HCT116 (cell line): ENCODE measurements around the gene SPATA19. TPM values are rescaled to one million over a fixed set of nuclear protein-coding genes. Genes with fewer than 3 reads are reported as not detected.

Experiments
- ATAC-seq: fragments of 200-7000 bp; cut with Tn5 transposase; 2 replicates; pipeline ENCODE4 v1.9.1; 2020; ENCODE audit warnings: mild to moderate bottlenecking, moderate library complexity
- BruUV-seq: library from RNA; stranded (reverse); fragments of 400-500 nt; replicated peaks from 2 replicates; lab custom pipeline; 2021; lab: Mats Ljungman, UMichigan
- CTCF ChIA-PET: fragments of 300-600 bp; sonication (Branson Sonifier 250); formaldehyde crosslinking; loops from one replicate; lab custom pipeline; 2021; ENCODE audit warnings: antibody characterized with exemption; lab: Charles Lee
- POLR2A ChIA-PET: fragments of 300-600, 350-600 bp; sonication (Branson Sonifier 250); formaldehyde crosslinking; loops from one replicate; lab custom pipeline; 2021; ENCODE audit warnings: antibody characterized with exemption; lab: Charles Lee
- RAD21 ChIA-PET, 2 experiments: fragments of 300-600 bp; sonication (Branson Sonifier 250); formaldehyde crosslinking; loops; one replicate each; lab custom pipeline; 2023; ENCODE audit warnings: low total read pairs in 2 of 2; ENCODE audit not compliant: uncharacterized antibody in 2 of 2, unreplicated experiment in 2 of 2, low non-redundant PET in 1 of 2; lab: Charles Lee
- DNase-seq: peaks from one replicate; pipeline ENCODE4 v3.0.0-alpha.2; 2010; ENCODE audit warnings: low read depth, low spot score
- H2AFZ ChIP-seq: fragments of 200-600 bp; shearing (Covaris generic), sonication (generic); 2 replicates; pipeline ENCODE4 v1.6.1; 2017; ENCODE audit warnings: low read depth, mixed run types, mixed read lengths, antibody characterized with exemption, low read length; ENCODE audit not compliant: poor library complexity, severe bottlenecking
- H3K27ac ChIP-seq: 2 replicates; pipeline ENCODE4 v1.5.1; 2012; ENCODE audit warnings: low read depth, low read length
- H3K27me3 ChIP-seq: fragments of 200-600 bp; sonication (generic); 2 replicates; pipeline ENCODE4 v1.6.1; 2016; ENCODE audit warnings: mixed run types, low read length, mixed read lengths; ENCODE audit not compliant: insufficient read depth
- H3K36me3 ChIP-seq, 2 experiments: fragments of 200-500 bp in 1 of 2; fragments of 200-600 bp in 1 of 2; sonication (Bioruptor generic) in 1 of 2; sonication (generic) in 1 of 2; 2 replicates each; pipeline versions ENCODE4 v1.5.1 to v1.6.1; 2014 to 2016; ENCODE audit warnings: low read length in 2 of 2, inconsistent platforms in 1 of 2, mixed read lengths in 1 of 2, mixed run types in 1 of 2; ENCODE audit not compliant: insufficient read depth in 2 of 2, control insufficient read depth in 1 of 2
- H3K4me1 ChIP-seq, 2 experiments: fragments of 200-600 bp in 1 of 2; sonication (generic) in 1 of 2; 2 replicates each; pipeline versions ENCODE4 v1.5.1 to v1.6.1; 2012 to 2017; ENCODE audit warnings: low read length in 2 of 2, inconsistent platforms in 1 of 2, mild to moderate bottlenecking in 1 of 2, mixed read lengths in 1 of 2, mixed run types in 1 of 2, moderate library complexity in 1 of 2; ENCODE audit not compliant: insufficient read depth in 2 of 2, control insufficient read depth in 1 of 2
- H3K4me2 ChIP-seq: fragments of 200-600 bp; sonication (generic); 2 replicates; pipeline ENCODE4 v1.6.1; 2017; ENCODE audit warnings: mixed run types, low read length, mixed read lengths
- H3K4me3 ChIP-seq, 2 experiments: fragments of 200-600 bp in 1 of 2; sonication (generic) in 1 of 2; replicated peaks in 1 of 2; 2 replicates each; pipeline ENCODE4 v1.5.1; 2011 to 2016; ENCODE audit warnings: low read length in 2 of 2, control low read depth in 1 of 2, low read depth in 1 of 2, mild to moderate bottlenecking in 1 of 2, mixed read lengths in 1 of 2, mixed run types in 1 of 2
- H3K79me2 ChIP-seq: fragments of 200-600 bp; sonication (generic); 2 replicates; pipeline ENCODE4 v1.6.1; 2017; ENCODE audit warnings: mild to moderate bottlenecking, mixed run types, low read length, moderate library complexity, mixed read lengths; ENCODE audit not compliant: insufficient read depth
- H3K9ac ChIP-seq: fragments of 200-600 bp; sonication (generic); 2 replicates; pipeline ENCODE4 v1.6.1; 2016; ENCODE audit warnings: low read length, mixed read lengths
- H3K9me2 ChIP-seq: fragments of 200-600 bp; sonication (generic), shearing (Covaris generic); 2 replicates; pipeline ENCODE4 v1.6.1; 2017; ENCODE audit warnings: mixed run types, mild to moderate bottlenecking, moderate library complexity; ENCODE audit not compliant: insufficient read depth
- H3K9me3 ChIP-seq, 2 experiments: fragments of 200-500 bp in 1 of 2; fragments of 200-600 bp in 1 of 2; sonication (Bioruptor generic) in 1 of 2; sonication (generic) in 1 of 2; 2 replicates each; pipeline ENCODE4 v1.6.1; 2014 to 2017; ENCODE audit warnings: low read length in 2 of 2, mixed read lengths in 2 of 2, inconsistent platforms in 1 of 2, low read depth in 1 of 2, mild to moderate bottlenecking in 1 of 2, mixed run types in 1 of 2, moderate library complexity in 1 of 2; ENCODE audit not compliant: control insufficient read depth in 1 of 2, insufficient read depth in 1 of 2
- H4K20me1 ChIP-seq: fragments of 200-600 bp; sonication (generic), shearing (Covaris generic); 2 replicates; pipeline ENCODE4 v1.6.1; 2017; ENCODE audit warnings: mixed run types, mild to moderate bottlenecking, moderate library complexity; ENCODE audit not compliant: insufficient read depth
- CEBPB ChIP-seq: IDR thresholded peaks from 2 replicates; pipeline ENCODE4 v1.6.1; 2012; ENCODE audit warnings: low read depth
- EGR1 ChIP-seq: IDR thresholded peaks from 2 replicates; pipeline ENCODE4 v1.6.1; 2012; ENCODE audit warnings: low read depth
- ELF1 ChIP-seq: IDR thresholded peaks from 2 replicates; pipeline ENCODE4 v1.6.1; 2012; ENCODE audit warnings: low read depth, borderline replicate concordance
- EZH2 ChIP-seq: fragments of 200-600 bp; sonication (generic); IDR thresholded peaks from 2 replicates; pipeline ENCODE4 v1.6.1; 2017; ENCODE audit warnings: antibody characterized with exemption, mixed run types
- FOSL1 ChIP-seq: IDR thresholded peaks from 2 replicates; pipeline ENCODE4 v1.6.1; 2012; ENCODE audit warnings: low read depth
- JUND ChIP-seq: IDR thresholded peaks from 2 replicates; pipeline ENCODE4 v1.6.1; 2012
- POLR2A ChIP-seq: IDR thresholded peaks from 2 replicates; pipeline ENCODE4 v1.7.0; 2011; ENCODE audit warnings: borderline replicate concordance; ENCODE audit not compliant: insufficient read depth, insufficient read length; ENCODE audit errors: extremely low read depth
- RAD21 ChIP-seq: IDR thresholded peaks from 2 replicates; pipeline ENCODE4 v1.6.1; 2012; ENCODE audit warnings: low read depth, mild to moderate bottlenecking
- REST ChIP-seq: IDR thresholded peaks from 2 replicates; pipeline ENCODE4 v1.6.1; 2012; ENCODE audit warnings: low read depth
- SIN3A ChIP-seq: IDR thresholded peaks from 2 replicates; pipeline ENCODE4 v1.6.1; 2012; ENCODE audit warnings: low read depth
- YY1 ChIP-seq: IDR thresholded peaks from 2 replicates; pipeline ENCODE4 v1.6.1; 2011; ENCODE audit warnings: low read length, low read depth, moderate library complexity, mild to moderate bottlenecking; ENCODE audit not compliant: insufficient replicate concordance; ENCODE audit errors: extremely low read depth
- intact Hi-C: fragments of 100-400 bp; cut with micrococcal nuclease; formaldehyde crosslinking; loops from 2 replicates; pipeline ENCODE4 v1.10.0; 2022
- total RNA-seq: library from RNA; stranded (reverse); gene quantifications from one replicate; pipeline ENCODE4 v1.2.1, GENCODE V29; 2021; ENCODE audit not compliant: unreplicated experiment

The SPATA19 gene
- total RNA-seq, 1 experiment from 2014 or later: not detected

GRCh38 chr11:133801356-133801755 lies 44.0 kb downstream of the SPATA19 start:
- H3K9ac ChIP-seq: no peak overlapping the region
- ChIA-PET RAD21 (no interaction called here), POLR2A (no interaction called here), CTCF (no interaction called here)
- DNase-seq (no peak), ATAC-seq (no peak)
- no peaks in the 10 kb centered on the region for H4K20me1 ChIP-seq
- H3K79me2 ChIP-seq: no peaks in the 10 kb centered on the region
- no peak overlapping the region for H3K4me2 ChIP-seq
- intact Hi-C loops: no loop called here
- TF ChIP-seq SIN3A (no peak), EGR1 (no peak), REST (no peak), CEBPB (no peak), YY1 (no peak), ELF1 (no peak)
- H3K4me3 ChIP-seq: no peak overlapping the region
- H3K27ac ChIP-seq: no peak overlapping the region
- no peaks in the 10 kb centered on the region for H3K9me2 ChIP-seq
- H3K36me3 ChIP-seq: no peaks in the 10 kb centered on the region
- BruUV-seq: no TSS peak
- H3K9me3 ChIP-seq: no peaks in the 10 kb centered on the region
- H3K27me3 ChIP-seq: peaks cover 3% of the 10 kb centered on the region
- H3K4me1 ChIP-seq: no peaks in the 10 kb centered on the region
- no peak overlapping the region for H2AFZ ChIP-seq

GRCh38 chr11:133800666-133801065 lies 44.6 kb downstream of the SPATA19 start:
- DNase-seq (no peak), ATAC-seq (no peak)
- Histone ChIP-seq H3K4me1 (no peaks in the 10 kb centered on the region), H3K27me3 (peaks cover 3% of the 10 kb centered on the region), H3K9ac (no peak overlapping the region), H3K4me2 (no peak overlapping the region), H2AFZ (no peak overlapping the region), H3K4me3 (no peak overlapping the region), H3K27ac (no peak overlapping the region)
- intact Hi-C loops: no loop called here
- TF ChIP-seq POLR2A (no peak), EZH2 (no peak), JUND (no peak), SIN3A (no peak), EGR1 (no peak), RAD21 (no peak), FOSL1 (no peak)
- TF ChIP-seq, all 23 proteins: peak for 0
- ChIA-PET RAD21 (no interaction called here), POLR2A (no interaction called here), CTCF (no interaction called here)
- Histone ChIP-seq H3K9me3 (no peaks in the 10 kb centered on the region), H3K9me2 (no peaks in the 10 kb centered on the region), H3K36me3 (no peaks in the 10 kb centered on the region), H3K79me2 (no peaks in the 10 kb centered on the region), H4K20me1 (no peaks in the 10 kb centered on the region)
- BruUV-seq: no TSS peak
